ENCODE measurements around the gene MRPS14. TPM values are rescaled to one million over a fixed set of nuclear protein-coding genes. Genes with fewer than 3 reads are reported as not detected.

The MRPS14 gene
- total and polyA plus RNA-seq, 2 of the 4 experiments (the other 2 are of a cell fraction), result 22.0 to 23.1 TPM

- POLR2A ChIA-PET (ENCODE audit: unreplicated experiment), result no interaction called here
- Histone ChIP-seq H3K23ac (ENCODE audit: low read depth, low read length) (no peak overlapping the region), H3K9me3 (ENCODE audit: control insufficient read depth, insufficient read depth, low read length) (no peaks in the 10 kb centered on the region), H2AK9ac (replicated peaks; ENCODE audit: low read depth, low read length, poor library complexity) (no peak overlapping the region), H3K27me3 (ENCODE audit: control insufficient read depth, insufficient read depth, low read length) (no peaks in the 10 kb centered on the region), H3K9me1 (ENCODE audit: insufficient read depth, low read length) (no peaks in the 10 kb centered on the region), H3K4ac (ENCODE audit: low read depth, low read length) (no peak overlapping the region), H2BK20ac (ENCODE audit: low read depth, low read length) (no peak overlapping the region), H3K4me2 (ENCODE audit: low read depth, low read length) (no peak overlapping the region), H4K5ac (ENCODE audit: low read depth, low read length) (no peak overlapping the region), H3K18ac (ENCODE audit: low read depth, low read length) (no peak overlapping the region), H2BK120ac (ENCODE audit: low read depth, low read length) (no peak overlapping the region), H3K56ac (ENCODE audit: extremely low read depth, insufficient read depth, low read length) (no peak overlapping the region), H3K27ac (ENCODE audit: insufficient read depth, low read length) (no peak overlapping the region), H2AFZ (replicated peaks; ENCODE audit: low read length, poor library complexity) (no peak overlapping the region), H4K8ac (ENCODE audit: low read depth in 2 of 2, low read length in 2 of 2) (no peak overlapping the region), H3K4me3 (ENCODE audit: insufficient read depth, low read depth, low read length) (no peak overlapping the region), H3K9ac (ENCODE audit: low read depth, low read length) (no peak overlapping the region), H2BK5ac (ENCODE audit: low read depth, low read length, poor library complexity, severe bottlenecking) (no peak overlapping the region), H3K14ac (replicated peaks; ENCODE audit: low read depth, low read length) (no peak overlapping the region), H4K20me1 (ENCODE audit: insufficient read depth, low read length) (0 out of 2 replicates have a peak, but pooled peaks cover 6% of the 10 kb centered on the region), H2BK15ac (ENCODE audit: low read depth, low read length) (no peak overlapping the region), H2AK5ac (ENCODE audit: low read depth, low read length) (no peak overlapping the region), H4K91ac (ENCODE audit: insufficient read depth, low read depth, low read length) (no peak overlapping the region), H3K79me1 (ENCODE audit: low read depth in 1 of 2, low read length in 2 of 2) (peaks cover 18 to 29% of the 10 kb centered on the region in 2 experiments), H3K4me1 (ENCODE audit: control insufficient read depth, insufficient read depth, low read length) (peaks cover 2% of the 10 kb centered on the region; the same call in 1 of the 2 replicates), H3K36me3 (ENCODE audit: control insufficient read depth, insufficient read depth, low read length) (peaks cover 1% of the 10 kb centered on the region)
- in situ Hi-C loops (cut with MboI; ENCODE audit: low sequenced_read_pairs) (no loop called here), intact Hi-C loops (cut with micrococcal nuclease) (no loop called here), dilution Hi-C loops (cut with HindIII; ENCODE audit: low sequenced_read_pairs, unreplicated experiment) (no loop called here)
- CTCF ChIA-PET, result no interaction called here
- no peak for TF ChIP-seq RFX5 (IDR thresholded peaks at IDR 0.05; ENCODE audit: low read depth, low read length)
- TF ChIP-seq BHLHE40 (IDR thresholded peaks at IDR 0.05; ENCODE audit: low read depth, low read length), result no peak
- no peak for TF ChIP-seq NFE2L2 (IDR thresholded peaks at IDR 0.05; ENCODE audit: low read depth, low read length)
- no peak for TF ChIP-seq MXI1 (IDR thresholded peaks at IDR 0.05; ENCODE audit: borderline replicate concordance, low read depth, low read length)
- no peak for TF ChIP-seq ELK1 (IDR thresholded peaks at IDR 0.05; ENCODE audit: borderline replicate concordance, low read depth, low read length)
- no peak for TF ChIP-seq SMC3 (IDR thresholded peaks at IDR 0.05; ENCODE audit: low read depth, low read length)
- TF ChIP-seq CTCF (conservative IDR thresholded peaks at IDR 0.05; ENCODE audit: low read depth, low read length), result no peak
- DNase-seq (no peak), ATAC-seq (ENCODE audit: low read depth) (no peak)
- WGBS, 2 experiments (ENCODE audit: extremely low coverage in 2 of 2, insufficient read length in 1 of 2), result 88% methylated on average over 12 of the region's 17 CpGs; no CpG with 5 or more reads in 1 of the 2 experiments
- no TSS peak for BruUV-seq (replicated peaks)
Measured at GRCh38 chr1:175002910-175003517, 20.2 kb downstream of the MRPS14 start.

All from IMR-90 (cell line).